ENCODE results near the gene CDH12. TPM values are rescaled to one million over a fixed set of nuclear protein-coding genes. Genes with fewer than 3 reads are reported as not detected.
"Not testable (repeated sequence)": the region's sequence is repeated elsewhere in the genome, so short reads cannot be mapped to it uniquely, and the experiment has no call there.

Gene CDH12
- total and polyA plus RNA-seq, 5 experiments from 2014 or later = not detected

- Mint-ChIP-seq H3K4me1 (no peaks in the 10 kb centered on the region), H3K27ac (no peak overlapping the region), H3K4me3 (no peak overlapping the region), H3K36me3 (peaks cover 0 to 4% (median 0%) of the 10 kb centered on the region in 3 donors), H3K9me3 (peaks cover 0 to 49% (median 12%) of the 10 kb centered on the region in 9 donors), H3K27me3 (no peaks in the 10 kb centered on the region)
- DNase-seq (no peak), ATAC-seq (no peak)
- POLR2A ChIA-PET = no interaction called here
These were observed 9.0 kb downstream of the CDH12 start for GRCh38 chr5:22844155-22844554.

GRCh38 chr5:22842574-22842973 lies 10.6 kb downstream of the CDH12 start:
- H3K36me3 Mint-ChIP-seq = no peaks in the 10 kb centered on the region
- POLR2A ChIA-PET = no interaction called here
- no peak overlapping the region for H3K27ac Mint-ChIP-seq
- peaks cover 0 to 40% (median 12%) of the 10 kb centered on the region in 9 donors for H3K9me3 Mint-ChIP-seq
- H3K4me1 Mint-ChIP-seq = no peaks in the 10 kb centered on the region
- no peak overlapping the region for H3K4me3 Mint-ChIP-seq
- H3K27me3 Mint-ChIP-seq = no peaks in the 10 kb centered on the region
- no peak for DNase-seq
- ATAC-seq = no peak

GRCh38 chr5:22837803-22838202 lies 15.3 kb downstream of the CDH12 start:
- peaks cover 6 to 19% (median 10%) of the 10 kb centered on the region in 9 donors for H3K9me3 Mint-ChIP-seq
- H3K27ac Mint-ChIP-seq = no peak overlapping the region
- H3K4me1 Mint-ChIP-seq = no peaks in the 10 kb centered on the region
- ATAC-seq (no peak), DNase-seq (no peak)
- no peaks in the 10 kb centered on the region for H3K27me3 Mint-ChIP-seq
- H3K36me3 Mint-ChIP-seq = no peaks in the 10 kb centered on the region
- POLR2A ChIA-PET = no interaction called here
- H3K4me3 Mint-ChIP-seq = no peak overlapping the region

DNA sequence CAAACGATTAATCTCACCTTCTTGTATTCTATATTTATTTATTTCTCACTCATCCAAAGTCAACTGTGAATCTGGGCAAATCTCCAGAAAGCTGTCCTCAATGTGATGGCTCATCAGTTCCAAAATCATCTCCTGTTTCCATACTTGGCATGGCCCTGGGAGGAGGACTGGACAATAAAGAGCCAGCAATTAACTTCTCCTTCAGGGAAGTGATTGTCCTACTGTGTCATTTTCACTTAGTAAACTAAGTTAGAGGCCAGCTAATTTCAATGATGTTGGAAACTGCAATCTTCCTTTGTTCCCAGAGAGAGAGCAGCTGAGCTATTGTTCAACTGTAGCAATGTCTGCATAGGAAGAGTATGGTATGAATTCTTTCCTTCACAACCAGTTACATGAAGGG lies 17.5 kb downstream of the CDH12 start:
- peaks cover 3 to 10% (median 6%) of the 10 kb centered on the region in 9 donors for H3K9me3 Mint-ChIP-seq
- no peaks in the 10 kb centered on the region for H3K4me1 Mint-ChIP-seq
- POLR2A ChIA-PET = no interaction called here
- H3K27me3 Mint-ChIP-seq = no peaks in the 10 kb centered on the region
- H3K36me3 Mint-ChIP-seq = no peaks in the 10 kb centered on the region
- DNase-seq (no peak), ATAC-seq (no peak)
- no peak overlapping the region for H3K4me3 Mint-ChIP-seq
- no peak overlapping the region for H3K27ac Mint-ChIP-seq

- DNase-seq (no peak), ATAC-seq (no peak)
- H3K4me1 Mint-ChIP-seq = no peaks in the 10 kb centered on the region
- no peak overlapping the region for H3K27ac Mint-ChIP-seq
- H3K27me3 Mint-ChIP-seq = no peaks in the 10 kb centered on the region
- H3K36me3 Mint-ChIP-seq = no peaks in the 10 kb centered on the region
- POLR2A ChIA-PET = no interaction called here
- H3K4me3 Mint-ChIP-seq = no peak overlapping the region
- peaks cover 0 to 18% (median 6%) of the 10 kb centered on the region in 9 donors for H3K9me3 Mint-ChIP-seq
These were observed 59.7 kb downstream of the CDH12 start for GRCh38 chr5:22793463-22793862.

DNA sequence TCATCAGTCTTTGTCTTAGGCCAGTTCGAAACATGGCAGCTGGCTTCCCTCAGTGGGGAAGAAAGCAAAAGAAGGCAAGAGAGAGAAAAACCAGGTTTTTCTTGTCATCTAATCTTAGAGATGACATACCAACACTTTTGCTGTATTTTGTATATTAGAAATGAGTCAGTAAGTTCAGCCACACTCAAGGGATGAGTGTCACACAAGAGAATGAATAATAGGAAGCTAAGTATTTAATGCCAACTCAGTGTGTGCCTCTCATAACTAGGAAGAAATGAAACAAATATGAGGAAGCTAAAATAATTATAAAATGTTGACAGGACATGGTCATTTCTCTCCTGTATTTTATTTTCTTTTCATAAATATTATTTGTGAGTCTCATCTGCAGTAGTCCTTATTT lies 65.3 kb downstream of the CDH12 start:
- peaks cover 0 to 17% (median 11%) of the 10 kb centered on the region in 9 donors for H3K9me3 Mint-ChIP-seq
- no peak overlapping the region for H3K27ac Mint-ChIP-seq
- POLR2A ChIA-PET = no interaction called here

DNA sequence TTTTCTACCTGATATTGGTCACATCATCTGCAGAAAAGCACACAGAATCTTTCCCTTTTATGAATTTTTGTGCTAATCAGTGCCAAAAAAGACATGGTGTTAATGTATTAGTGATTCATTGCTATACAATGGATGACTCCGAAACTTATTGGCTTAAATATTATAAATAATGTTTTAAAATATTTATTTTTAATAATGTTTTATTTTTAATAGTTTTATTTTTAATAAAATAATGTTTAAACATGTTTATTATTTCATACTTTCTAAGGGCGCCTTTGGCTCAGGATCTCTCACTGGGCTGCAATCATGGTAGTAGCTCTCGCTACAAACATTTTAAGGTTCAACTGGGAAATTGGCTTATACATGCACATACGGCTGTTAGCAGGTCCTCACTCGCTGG lies 65.7 kb downstream of the CDH12 start:
- no peak for DNase-seq
- Mint-ChIP-seq H3K27ac (no peak overlapping the region), H3K9me3 (peaks cover 0 to 17% (median 11%) of the 10 kb centered on the region in 9 donors), H3K36me3 (no peaks in the 10 kb centered on the region), H3K4me1 (no peaks in the 10 kb centered on the region), H3K4me3 (no peak overlapping the region), H3K27me3 (no peaks in the 10 kb centered on the region)
- POLR2A ChIA-PET = no interaction called here
- no peak for ATAC-seq

More for the DNA sequence above, 65.3 kb downstream of the CDH12 start:
- DNase-seq = no peak
- no peaks in the 10 kb centered on the region for H3K4me1 Mint-ChIP-seq
- no peak overlapping the region for H3K4me3 Mint-ChIP-seq
- ATAC-seq = no peak
- no peaks in the 10 kb centered on the region for H3K27me3 Mint-ChIP-seq
- H3K36me3 Mint-ChIP-seq = no peaks in the 10 kb centered on the region

DNA sequence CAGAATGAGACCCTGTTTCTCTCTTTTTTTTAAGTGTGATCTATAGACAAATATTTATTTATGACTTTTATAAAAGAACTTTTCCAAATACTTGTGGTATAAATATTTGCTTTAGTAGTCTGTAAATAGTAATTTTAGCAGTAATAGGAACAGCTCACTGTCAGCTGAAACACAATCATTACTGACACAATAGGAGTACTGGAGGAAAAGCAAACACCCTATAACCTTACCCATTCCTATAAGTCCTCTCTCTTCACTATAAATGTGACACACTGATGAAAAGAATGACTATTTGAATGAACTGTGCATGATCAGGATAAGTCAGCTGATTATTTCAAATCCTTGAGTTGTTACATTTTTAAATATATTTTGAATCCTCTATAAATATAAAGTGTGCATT lies 72.4 kb downstream of the CDH12 start:
- H3K27me3 Mint-ChIP-seq = no peaks in the 10 kb centered on the region
- H3K27ac Mint-ChIP-seq = no peak overlapping the region
- ATAC-seq = no peak
- H3K36me3 Mint-ChIP-seq = no peaks in the 10 kb centered on the region
- DNase-seq = no peak
- POLR2A ChIA-PET = no interaction called here
- no peak overlapping the region for H3K4me3 Mint-ChIP-seq
- no peaks in the 10 kb centered on the region for H3K4me1 Mint-ChIP-seq
- H3K9me3 Mint-ChIP-seq = peaks cover 5 to 17% (median 10%) of the 10 kb centered on the region in 9 donors

- Mint-ChIP-seq H3K27ac (no peak overlapping the region), H3K36me3 (no peaks in the 10 kb centered on the region), H3K4me1 (no peaks in the 10 kb centered on the region), H3K27me3 (no peaks in the 10 kb centered on the region), H3K9me3 (peaks cover 3 to 14% (median 8%) of the 10 kb centered on the region in 9 donors), H3K4me3 (no peak overlapping the region)
- POLR2A ChIA-PET = no interaction called here
- DNase-seq = no peak
- ATAC-seq = no peak
These were observed 73.6 kb downstream of the CDH12 start for GRCh38 chr5:22779499-22779898.

DNA sequence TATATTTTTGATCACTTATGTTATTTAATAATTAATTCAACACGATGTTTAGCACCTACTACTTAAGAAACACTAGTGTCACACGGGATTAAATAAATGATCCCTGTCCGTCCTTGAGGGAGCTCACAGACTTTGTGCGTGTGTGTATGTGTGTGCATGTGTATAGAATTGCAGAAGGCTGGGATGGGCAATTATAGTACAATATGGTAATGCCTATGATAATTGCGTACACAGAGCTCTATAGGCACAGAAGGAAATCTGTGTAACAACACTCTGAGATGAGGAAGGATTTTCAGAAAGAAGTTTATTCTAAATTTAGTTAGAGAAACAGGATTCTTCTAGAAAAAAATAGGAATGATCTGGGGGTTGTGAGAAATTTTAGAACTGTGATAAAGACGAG lies 76.9 kb downstream of the CDH12 start:
- Mint-ChIP-seq H3K36me3 (no peaks in the 10 kb centered on the region), H3K27me3 (no peaks in the 10 kb centered on the region), H3K27ac (no peak overlapping the region), H3K4me1 (no peaks in the 10 kb centered on the region), H3K9me3 (peaks cover 0 to 21% (median 7%) of the 10 kb centered on the region in 9 donors), H3K4me3 (no peak overlapping the region)
- DNase-seq (no peak), ATAC-seq (no peak)
- POLR2A ChIA-PET = no interaction called here

- DNase-seq, H3K4me3 Mint-ChIP-seq, ATAC-seq, POLR2A ChIA-PET, H3K27ac Mint-ChIP-seq, H3K4me1 Mint-ChIP-seq, H3K27me3 Mint-ChIP-seq, H3K36me3 Mint-ChIP-seq: not testable (repeated sequence)
- peaks cover 0 to 25% (median 8%) of the 10 kb centered on the region in 9 donors for H3K9me3 Mint-ChIP-seq
These were observed 78.9 kb downstream of the CDH12 start for GRCh38 chr5:22774214-22774613.

DNA sequence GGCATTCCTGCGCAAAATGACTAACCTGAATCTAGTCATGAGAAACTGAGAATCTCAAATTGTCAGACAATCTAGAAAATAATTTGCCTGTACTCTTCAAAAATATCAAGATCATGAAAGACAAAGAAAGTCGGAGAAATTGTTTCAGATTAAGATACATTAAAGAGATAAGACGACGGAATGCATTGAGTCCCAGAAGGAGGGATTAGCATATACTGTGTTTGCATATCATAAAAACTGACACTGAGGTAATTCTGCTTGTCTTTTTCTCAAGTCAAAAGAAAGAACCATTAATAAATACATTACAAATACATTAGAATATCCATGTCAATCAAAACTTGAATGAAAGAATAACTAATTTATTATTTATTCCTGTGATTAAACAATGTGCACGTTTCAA lies 88.4 kb downstream of the CDH12 start:
- no peak overlapping the region for H3K27ac Mint-ChIP-seq
- no peaks in the 10 kb centered on the region for H3K4me1 Mint-ChIP-seq
- ATAC-seq (no peak), DNase-seq (no peak)
- peaks cover 0 to 10% (median 5%) of the 10 kb centered on the region in 9 donors for H3K9me3 Mint-ChIP-seq
- no peaks in the 10 kb centered on the region for H3K27me3 Mint-ChIP-seq
- no peak overlapping the region for H3K4me3 Mint-ChIP-seq
- no peaks in the 10 kb centered on the region for H3K36me3 Mint-ChIP-seq
- POLR2A ChIA-PET = no interaction called here

DNA sequence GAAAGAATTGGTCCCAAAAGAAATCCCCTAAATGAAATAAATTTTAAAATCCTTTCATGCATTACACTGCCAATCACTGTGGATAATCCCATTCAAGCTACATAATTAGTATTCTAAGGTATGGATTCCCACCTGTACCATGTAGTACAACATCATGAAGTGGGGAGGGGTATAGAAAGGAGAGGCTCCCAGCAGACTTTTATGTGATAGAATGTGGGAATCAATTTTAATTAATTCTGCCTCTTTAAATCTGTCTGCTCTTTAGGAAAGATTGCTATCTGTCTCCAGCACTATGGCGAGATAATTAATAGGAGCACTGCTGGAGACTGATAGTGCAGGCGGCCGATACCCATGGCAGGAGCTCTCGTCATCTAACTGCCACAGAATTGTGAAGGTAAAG lies 95.4 kb downstream of the CDH12 start:
- POLR2A ChIA-PET = no interaction called here
- no peak for DNase-seq
- Mint-ChIP-seq H3K27me3 (no peaks in the 10 kb centered on the region), H3K27ac (no peak overlapping the region), H3K4me3 (no peak overlapping the region), H3K4me1 (no peaks in the 10 kb centered on the region), H3K9me3 (peaks cover 0 to 9% (median 6%) of the 10 kb centered on the region in 9 donors), H3K36me3 (no peaks in the 10 kb centered on the region)
- no peak for ATAC-seq

DNA sequence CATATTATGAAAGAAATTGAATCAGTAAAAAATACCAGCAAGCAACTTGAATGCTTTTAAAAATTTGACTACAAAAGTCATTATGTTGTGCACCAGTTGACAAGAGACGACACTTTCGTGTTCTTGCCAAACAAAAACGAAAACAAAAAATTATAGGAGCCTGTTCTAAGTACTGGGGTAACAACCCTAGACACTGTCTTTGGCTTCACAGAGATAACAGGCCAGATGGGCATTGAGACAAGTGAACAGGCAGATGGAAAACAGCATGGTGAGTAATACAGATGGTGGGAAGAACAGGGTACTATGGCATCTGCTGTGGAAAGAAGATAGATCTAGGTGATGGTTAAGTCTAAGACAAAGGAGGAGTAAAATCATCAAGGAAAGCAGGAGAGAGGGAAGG lies 99.0 kb downstream of the CDH12 start:
- H3K27ac Mint-ChIP-seq = no peak overlapping the region
- H3K36me3 Mint-ChIP-seq = no peaks in the 10 kb centered on the region
- ATAC-seq (no peak), DNase-seq (no peak)
- no peaks in the 10 kb centered on the region for H3K4me1 Mint-ChIP-seq
- POLR2A ChIA-PET = no interaction called here
- no peaks in the 10 kb centered on the region for H3K27me3 Mint-ChIP-seq
- H3K4me3 Mint-ChIP-seq = no peak overlapping the region
- peaks cover 0 to 26% (median 12%) of the 10 kb centered on the region in 9 donors for H3K9me3 Mint-ChIP-seq

All from naive thymus-derived CD8-positive, alpha-beta T cell (primary cell).